ENCODE results near the gene UNC119B.

The UNC119B gene

DNA sequence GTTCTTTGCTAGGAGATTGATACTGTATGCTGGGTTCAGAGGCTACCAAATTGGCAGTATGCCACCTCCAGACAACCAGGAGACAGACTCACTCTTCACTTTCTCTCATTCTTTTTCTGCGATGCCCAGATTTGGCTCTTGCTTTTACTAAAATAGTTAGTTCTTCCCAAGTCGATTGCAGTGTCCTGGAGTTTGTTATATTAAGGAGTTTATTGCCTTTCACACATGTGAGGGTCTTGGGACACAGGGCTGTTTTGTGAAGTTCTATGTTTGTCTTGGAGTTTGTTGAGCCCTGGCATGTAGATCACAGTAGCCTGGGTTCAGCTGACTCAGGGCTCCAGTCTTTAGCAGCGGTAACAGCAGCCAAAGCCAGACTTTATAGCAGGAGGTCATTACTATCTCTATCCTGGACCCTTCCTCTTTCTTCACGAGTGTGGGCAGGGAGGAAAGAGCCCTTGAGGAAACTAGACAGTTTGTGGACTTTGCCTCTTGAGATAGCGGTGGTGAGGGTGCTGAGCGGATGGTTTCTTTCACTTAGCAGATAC, 21.7 kb upstream of the UNC119B start:
- no peak for DNase-seq

GRCh38 chr12:120689397-120690082, 20.7 kb upstream of the UNC119B start:
- no peak for DNase-seq

DNA sequence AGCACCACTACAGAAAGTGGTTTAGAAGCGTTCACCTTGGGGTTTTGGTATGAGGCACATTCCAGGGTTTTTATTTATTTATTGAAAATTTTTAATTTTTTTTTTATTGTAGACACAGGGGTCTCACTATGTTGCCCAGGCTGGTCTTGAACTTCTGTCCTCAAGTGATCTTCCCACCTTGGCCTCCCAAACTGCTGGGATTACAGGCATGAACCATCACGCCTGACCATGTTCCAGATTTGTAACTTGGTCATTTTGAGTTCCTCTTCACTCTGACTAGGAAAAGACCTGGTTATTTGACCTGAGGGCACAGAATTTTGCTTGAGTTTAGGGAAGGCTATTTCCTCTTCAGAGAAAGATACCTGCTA, 20.2 kb upstream of the UNC119B start:
- no peak for DNase-seq

GRCh38 chr12:120690978-120691377, 19.3 kb upstream of the UNC119B start:
- DNase-seq: no peak

GRCh38 chr12:120692524-120693033, 17.7 kb upstream of the UNC119B start:
- no peak for DNase-seq

DNA sequence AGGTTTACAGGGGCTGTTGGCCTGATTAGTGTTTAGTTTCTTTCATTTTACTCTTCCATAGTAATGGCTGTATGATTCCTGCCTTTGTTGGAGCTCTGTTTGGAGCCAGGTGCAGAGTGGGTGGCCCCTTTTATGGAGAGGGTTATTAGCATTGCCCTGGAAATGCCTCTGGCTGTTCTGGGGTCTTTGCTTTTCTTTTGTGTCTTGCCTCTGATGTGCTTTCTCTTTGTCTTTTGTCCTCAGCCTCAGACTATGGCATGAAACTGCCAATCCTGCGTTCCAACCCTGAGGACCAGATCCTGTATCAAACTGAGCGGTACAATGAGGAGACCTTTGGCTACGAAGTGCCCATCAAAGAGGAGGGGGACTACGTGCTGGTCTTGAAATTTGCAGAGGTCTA, 16.4 kb upstream of the UNC119B start:
- no peak for DNase-seq

DNA sequence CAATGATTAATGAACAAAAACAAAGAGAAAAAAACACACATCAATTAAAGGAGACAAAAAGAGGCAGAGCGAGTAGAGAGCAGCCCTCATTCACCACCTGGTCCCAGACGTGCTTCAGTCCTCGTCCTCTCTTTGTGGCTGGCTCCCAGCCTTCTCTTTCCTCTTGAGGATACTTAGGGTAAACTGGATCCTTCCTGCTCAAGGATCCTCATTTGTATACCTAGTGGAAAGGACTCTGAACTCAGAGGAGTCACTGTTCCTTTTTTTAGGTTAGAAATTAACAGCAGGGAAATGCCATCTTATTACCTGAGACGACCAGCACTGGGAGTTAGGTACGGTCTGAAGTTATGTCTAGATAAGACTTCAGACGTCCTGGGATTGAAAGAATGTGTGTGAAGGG, 13.6 kb upstream of the UNC119B start:
- no peak for DNase-seq

GRCh38 chr12:120697344-120697743, 12.9 kb upstream of the UNC119B start:
- no peak for DNase-seq

DNA sequence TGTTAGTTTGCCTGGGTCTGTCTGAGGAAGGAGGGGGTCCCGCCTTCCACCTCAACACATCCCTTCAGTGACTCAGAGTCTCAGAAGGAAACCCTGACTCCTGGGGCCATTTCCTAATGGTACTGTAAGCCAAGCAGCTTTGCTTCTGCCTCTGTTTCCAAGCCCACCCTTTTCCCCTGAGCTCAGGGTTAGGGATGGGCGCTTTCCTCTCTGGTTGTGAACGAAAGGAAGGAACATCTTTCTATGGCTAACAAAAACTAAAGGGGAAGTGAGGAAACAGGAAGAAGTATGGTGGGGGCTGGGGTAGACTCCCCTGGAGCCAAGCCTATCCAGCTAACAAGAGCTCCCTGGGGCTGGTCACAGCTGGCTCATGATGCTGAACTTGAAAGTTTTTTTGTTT, 11.6 kb upstream of the UNC119B start:
- DNase-seq: no peak

DNA sequence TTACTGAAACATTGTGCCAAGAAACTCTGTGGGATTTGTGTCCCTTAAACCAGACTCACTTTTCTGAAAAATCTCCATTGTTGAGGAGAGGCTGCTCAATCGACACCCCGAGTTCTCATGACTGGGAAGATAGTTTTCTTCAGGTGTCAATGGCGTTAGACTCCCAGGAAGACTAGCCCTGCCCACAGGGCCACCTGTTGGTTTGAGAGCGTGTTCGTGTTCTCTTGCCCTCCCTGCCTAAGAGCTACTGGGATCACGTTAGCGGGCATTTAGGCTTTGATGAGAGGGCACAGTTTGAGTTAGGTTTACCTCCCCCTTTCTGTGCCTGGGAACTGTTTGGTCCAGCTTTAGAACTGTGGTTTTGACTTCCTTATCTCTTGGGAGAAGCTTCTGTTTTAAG, 10.7 kb upstream of the UNC119B start:
- no peak for DNase-seq

DNA sequence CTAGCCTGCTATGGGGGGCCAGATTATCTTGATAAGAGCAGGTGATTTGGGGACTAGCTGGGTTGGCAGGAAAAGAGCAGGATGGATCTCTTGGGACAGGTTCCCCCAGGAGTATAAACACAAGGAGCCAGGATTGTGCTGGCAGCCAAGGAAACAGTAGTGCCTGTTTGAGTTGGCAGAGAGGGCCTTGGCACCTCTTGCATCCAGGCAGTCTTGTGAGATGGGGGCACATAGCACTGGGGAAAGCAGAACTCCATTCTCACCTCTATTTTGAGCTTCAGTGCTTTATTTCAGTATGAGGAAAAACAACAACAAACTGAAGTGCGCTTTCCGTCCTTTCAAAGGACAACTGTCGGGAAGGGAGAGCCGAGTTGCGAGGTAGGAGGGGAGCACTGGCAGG, 9.4 kb upstream of the UNC119B start:
- no peak for DNase-seq

GRCh38 chr12:120702637-120703036, 7.6 kb upstream of the UNC119B start:
- no peak for DNase-seq

- DNase-seq: no peak
Observed at GRCh38 chr12:120703311-120703942, 6.8 kb upstream of the UNC119B start.

GRCh38 chr12:120705618-120706017, 4.6 kb upstream of the UNC119B start:
- DNase-seq: no peak

GRCh38 chr12:120706029-120706428, 4.2 kb upstream of the UNC119B start:
- no peak for DNase-seq

DNA sequence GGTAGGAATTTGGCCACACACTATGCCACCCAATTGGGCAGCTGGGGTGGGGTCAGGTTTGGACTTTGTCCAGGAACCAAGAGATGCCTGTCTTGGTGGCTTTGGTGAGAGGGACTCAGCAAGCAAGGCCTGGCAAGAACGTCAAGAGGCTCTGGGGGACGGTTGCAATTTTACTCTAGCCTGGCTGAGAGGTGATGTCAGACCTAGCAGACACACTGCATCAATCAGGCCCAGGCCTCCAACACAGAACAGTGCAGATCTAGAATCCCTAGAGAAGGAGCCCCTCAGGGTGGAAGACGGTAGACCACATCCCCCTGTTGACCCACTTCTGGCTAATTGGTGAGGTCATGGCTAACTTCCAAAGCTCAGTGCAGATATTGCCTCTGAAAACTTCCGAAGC, 1.6 kb upstream of the UNC119B start:
- no peak for DNase-seq

DNA sequence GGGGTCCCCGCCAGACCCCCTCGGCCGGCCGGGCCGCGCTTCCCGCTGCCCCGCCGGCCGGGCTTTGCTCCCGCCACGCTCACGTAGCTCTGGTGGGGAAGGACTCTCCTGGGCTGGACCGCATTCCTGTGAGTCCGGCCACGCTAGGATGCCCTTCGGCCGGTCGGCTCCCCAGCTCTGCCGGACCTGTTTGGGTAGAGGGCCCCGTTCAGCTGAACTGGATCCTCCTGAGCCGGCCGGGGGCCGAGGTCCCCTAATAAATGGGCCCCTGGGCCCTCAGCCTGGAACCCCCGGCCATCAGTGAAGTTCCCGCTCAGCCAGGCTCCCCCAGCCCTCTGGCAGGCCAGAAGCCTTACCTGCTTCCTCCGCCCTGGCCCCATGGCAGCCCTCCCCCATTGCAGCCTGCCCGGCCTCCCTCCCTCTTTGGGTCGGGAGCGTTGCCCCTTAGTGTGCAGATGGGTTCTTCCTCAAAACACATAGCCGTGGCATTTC, 593 bp downstream of the UNC119B start:
- DNase-seq: peak; percentile 62

DNA sequence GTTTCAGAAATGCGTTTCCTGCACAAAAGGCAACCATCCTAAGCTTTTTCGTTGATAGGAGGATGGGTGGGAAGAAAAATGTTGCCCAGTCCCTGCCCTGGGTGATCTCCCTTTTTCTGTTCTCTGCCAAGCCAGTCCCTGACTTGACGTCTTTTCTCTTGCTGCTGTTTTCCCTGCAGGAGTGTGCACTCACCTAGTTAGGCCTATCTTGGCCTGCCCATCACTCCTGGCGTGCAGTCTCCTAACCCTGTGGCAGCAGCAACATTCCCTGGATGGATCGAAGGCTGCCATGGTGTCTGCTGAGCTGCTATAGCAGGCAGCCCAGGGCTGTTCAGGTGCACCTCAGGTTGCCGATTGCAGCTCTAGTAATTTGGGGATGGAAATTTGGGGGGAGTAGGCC, 1.2 kb downstream of the UNC119B start:
- DNase-seq: no peak

GRCh38 chr12:120712610-120713009, 2.4 kb downstream of the UNC119B start:
- no peak for DNase-seq

DNA sequence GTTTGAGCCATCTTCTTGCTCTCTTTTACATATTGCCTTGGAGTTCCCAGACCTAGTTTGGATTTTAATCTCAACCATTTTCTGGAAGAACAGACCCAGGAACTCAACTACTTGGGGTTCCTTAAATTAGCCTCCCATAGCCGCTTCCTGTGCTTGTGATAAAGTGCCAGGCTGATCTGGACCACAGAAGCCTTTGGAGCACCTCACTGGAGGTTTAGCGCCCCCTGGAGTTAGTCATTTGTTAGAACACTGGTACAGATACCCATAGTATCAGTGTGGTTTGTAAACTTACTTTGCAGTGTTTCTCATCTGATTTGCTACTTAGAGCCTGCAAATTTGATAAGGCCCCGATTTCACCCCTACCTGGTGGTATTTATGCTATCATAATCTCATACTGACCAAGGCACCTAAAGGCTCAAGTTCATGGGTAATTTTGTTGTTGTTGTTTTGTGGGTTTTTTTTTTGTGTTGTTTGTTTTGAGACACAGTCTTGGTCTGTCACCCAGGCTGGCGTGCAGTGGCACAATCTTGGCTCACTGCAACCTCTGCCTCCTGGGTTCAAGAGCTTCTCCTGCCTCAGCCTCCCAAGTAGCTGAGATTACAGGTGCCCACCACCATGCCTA, 3.7 kb downstream of the UNC119B start:
- peak; percentile 76 for DNase-seq

- DNase-seq: no peak
Observed at GRCh38 chr12:120718055-120718454, 7.8 kb downstream of the UNC119B start.

GRCh38 chr12:120719072-120719471, 8.8 kb downstream of the UNC119B start:
- DNase-seq: no peak

GRCh38 chr12:120719496-120720233, 9.4 kb downstream of the UNC119B start:
- DNase-seq: no peak

All from activated CD8-positive, alpha-beta memory T cell treated with anti-CD3 and anti-CD28 coated beads, Interleukin-2, amount 50 U/mL, for 48 hours (primary cell).